Large intestine (tissue), 3 donors: ENCODE results near the gene AVL9. TPM values are rescaled to one million over a fixed set of nuclear protein-coding genes. Genes with fewer than 3 reads are reported as not detected.

Source experiments
- DNase-seq, 2 donors: peaks; one replicate each; pipeline versions ENCODE4 v3.0.0 to v3.0.0-alpha.2; 2013
- H3K27ac ChIP-seq: one replicate; pipeline ENCODE4 v1.5.1; 2013; ENCODE audit warnings: low read length
- H3K27me3 ChIP-seq: 2 replicates; pipeline ENCODE4 v1.6.1; 2013; ENCODE audit warnings: low read length; ENCODE audit not compliant: control insufficient read depth, insufficient read depth
- H3K36me3 ChIP-seq: 2 replicates; pipeline ENCODE4 v1.6.1; 2013; ENCODE audit warnings: low read length; ENCODE audit not compliant: control insufficient read depth, insufficient read depth
- H3K4me1 ChIP-seq: one replicate; pipeline ENCODE4 v1.6.1; 2013; ENCODE audit warnings: low read length; ENCODE audit not compliant: control insufficient read depth, insufficient read depth
- H3K4me3 ChIP-seq: one replicate; pipeline ENCODE4 v1.5.1; 2013; ENCODE audit warnings: low read length
- H3K9me3 ChIP-seq: one replicate; pipeline ENCODE4 v1.6.1; 2013; ENCODE audit warnings: mild to moderate bottlenecking, low read depth, low read length, moderate library complexity; ENCODE audit not compliant: control insufficient read depth
- WGBS: methylation state at CpG from one replicate; pipeline ENCODE4 v1.1.5; 2013; ENCODE audit warnings: low lambda C conversion rate; ENCODE audit not compliant: insufficient coverage; 5-methylcytosine and 5-hydroxymethylcytosine counted together
- polyA plus RNA-seq: library from polyadenylated mRNA; unstranded; fragments of 120-200 nt; gene quantifications from one replicate; pipeline ENCODE4 v1.2.1, GENCODE V29; 2013

AVL9 gene
- polyA plus RNA-seq, 1 donor: 39.9 TPM

DNA sequence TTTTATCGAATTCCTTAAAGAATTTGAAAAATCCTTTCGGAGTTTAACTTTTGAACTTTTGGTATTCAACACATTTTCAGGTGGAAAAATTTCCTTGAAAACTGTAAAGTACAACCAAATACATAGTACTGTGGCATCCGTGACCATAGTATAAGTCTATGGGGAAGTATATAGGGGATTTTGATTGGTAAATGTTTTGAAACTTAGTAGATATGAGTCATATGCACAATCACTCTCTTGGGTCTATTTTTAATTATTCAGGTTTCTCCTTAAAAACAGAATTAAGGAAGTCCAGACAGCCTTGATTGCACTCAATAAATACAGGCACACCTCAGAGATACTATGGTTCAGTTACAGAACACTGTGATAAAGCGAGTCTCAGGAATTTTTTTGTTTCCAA lies 64.2 kb downstream of the AVL9 start:
- Histone ChIP-seq H3K36me3 (peaks cover 50% of the 10 kb centered on the region), H3K9me3 (no peaks in the 10 kb centered on the region), H3K4me3 (no peak overlapping the region), H3K4me1 (no peaks in the 10 kb centered on the region), H3K27me3 (no peaks in the 10 kb centered on the region), H3K27ac (no peak overlapping the region)
- no peak for DNase-seq
- WGBS: 96% methylated on average over 3 of the region's 4 CpGs

GRCh38 chr7:32560075-32560474 lies 64.8 kb downstream of the AVL9 start:
- Histone ChIP-seq H3K36me3 (peaks cover 45% of the 10 kb centered on the region), H3K9me3 (no peaks in the 10 kb centered on the region), H3K4me3 (no peak overlapping the region), H3K4me1 (no peaks in the 10 kb centered on the region), H3K27me3 (no peaks in the 10 kb centered on the region), H3K27ac (no peak overlapping the region)
- WGBS: no CpG with 5 or more reads among the region's 2 CpGs
- no peak for DNase-seq

DNA sequence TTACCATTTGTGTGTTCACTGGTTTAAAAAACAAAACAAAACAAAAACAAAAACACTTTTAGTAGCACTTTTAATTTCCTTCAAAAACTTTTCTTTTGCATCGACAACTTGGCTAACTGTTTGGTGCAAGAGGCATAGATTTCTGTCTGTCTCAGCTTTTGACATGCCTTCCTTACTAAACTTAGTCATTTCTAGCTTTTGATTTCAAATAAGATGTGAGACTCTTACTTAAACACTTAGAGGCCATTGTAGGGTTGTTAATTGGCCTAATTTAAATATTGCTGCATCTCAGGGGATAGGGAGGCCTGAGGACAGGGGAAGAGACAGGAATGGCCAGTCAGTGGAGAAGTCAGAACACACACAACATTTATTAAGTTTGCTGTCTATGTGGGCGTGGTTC lies 66.3 kb downstream of the AVL9 start:
- Histone ChIP-seq H3K36me3 (peaks cover 39% of the 10 kb centered on the region), H3K4me1 (no peaks in the 10 kb centered on the region), H3K27ac (no peak overlapping the region), H3K4me3 (no peak overlapping the region), H3K27me3 (no peaks in the 10 kb centered on the region), H3K9me3 (no peaks in the 10 kb centered on the region)
- 100% methylated on average over 1 of the region's 2 CpGs for WGBS
- no peak for DNase-seq

DNA sequence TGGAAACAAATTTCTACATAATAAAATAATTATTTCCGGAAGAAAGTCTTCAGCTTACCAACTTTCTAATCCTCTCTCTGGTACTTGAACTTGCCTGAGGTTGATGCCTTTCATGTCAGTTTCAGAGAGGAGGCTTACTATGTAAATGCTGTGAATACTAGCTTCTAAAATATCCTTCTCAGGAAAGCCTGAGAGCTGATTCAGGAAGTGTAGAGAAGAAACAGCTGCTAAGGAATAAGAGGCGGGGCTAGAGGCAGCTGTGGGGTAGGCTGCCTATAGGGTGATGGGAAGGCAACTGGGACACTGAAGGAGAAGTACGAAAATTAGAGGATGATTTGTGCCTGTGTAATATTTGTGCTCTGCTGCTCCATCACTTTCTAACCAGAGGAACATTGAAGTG lies 69.3 kb downstream of the AVL9 start:
- H3K27ac ChIP-seq: no peak overlapping the region
- no peaks in the 10 kb centered on the region for H3K27me3 ChIP-seq
- no peaks in the 10 kb centered on the region for H3K4me1 ChIP-seq
- H3K36me3 ChIP-seq: peaks cover 32% of the 10 kb centered on the region
- no peak for DNase-seq
- 83% methylated on average over 1 of the region's 3 CpGs for WGBS
- H3K9me3 ChIP-seq: no peaks in the 10 kb centered on the region
- no peak overlapping the region for H3K4me3 ChIP-seq

DNA sequence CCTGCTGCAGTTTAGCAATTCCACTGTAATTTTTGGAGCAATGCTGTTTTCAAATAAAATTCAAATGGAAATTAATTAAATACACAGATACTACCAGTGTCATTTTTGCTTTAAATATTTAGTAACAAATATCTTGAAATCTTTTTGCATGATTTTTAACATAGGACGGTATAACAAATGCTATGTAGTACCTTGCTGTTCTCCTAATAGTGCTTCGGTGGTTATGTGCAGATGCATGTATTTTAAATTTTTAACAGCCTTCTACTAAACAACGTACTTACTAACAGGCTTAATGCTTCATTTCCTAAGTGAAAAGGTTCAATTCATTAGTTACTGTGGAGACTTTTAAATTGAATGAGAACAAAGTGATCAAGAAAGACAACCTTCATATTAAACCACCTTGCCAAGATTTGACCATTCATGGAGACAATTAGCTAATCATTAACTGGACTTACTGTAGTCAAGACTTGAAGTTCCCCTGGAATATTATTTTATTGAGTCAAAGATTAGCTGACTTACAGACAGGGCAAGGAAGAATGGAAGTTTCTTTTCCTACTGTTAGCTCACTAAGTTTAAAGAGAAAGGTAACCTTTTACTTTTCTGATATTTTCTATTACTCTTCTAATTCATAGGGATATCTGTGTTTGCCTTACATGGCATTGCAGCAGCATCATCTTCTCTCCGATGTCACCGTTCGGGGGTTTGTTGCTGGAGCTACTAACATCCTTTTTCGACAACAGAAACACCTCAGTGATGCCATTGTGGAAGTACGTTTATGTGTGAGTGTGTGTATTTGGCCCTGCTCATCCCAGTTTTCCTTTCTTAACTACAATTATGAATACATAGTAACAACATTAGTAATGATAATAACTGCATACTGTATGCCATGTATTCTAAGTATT lies 74.3 kb downstream of the AVL9 start:
- peak in 1 of 2 donors; percentile 45 for DNase-seq
- Histone ChIP-seq H3K27me3 (no peaks in the 10 kb centered on the region), H3K9me3 (no peaks in the 10 kb centered on the region), H3K36me3 (peaks cover 16% of the 10 kb centered on the region), H3K4me1 (peaks cover 7% of the 10 kb centered on the region), H3K4me3 (no peak overlapping the region), H3K27ac (peak overlapping the region; percentile 3)
- WGBS: 71% methylated on average over 4 of the region's 8 CpGs

- WGBS: 90% methylated on average over 2 of the region's 12 CpGs
- Histone ChIP-seq H3K36me3 (peaks cover 45% of the 10 kb centered on the region), H3K4me1 (peaks cover 7% of the 10 kb centered on the region), H3K27ac (no peak overlapping the region), H3K9me3 (no peaks in the 10 kb centered on the region), H3K27me3 (no peaks in the 10 kb centered on the region), H3K4me3 (no peak overlapping the region)
- no peak for DNase-seq
Observed at GRCh38 chr7:32573110-32573687, 77.9 kb downstream of the AVL9 start.

GRCh38 chr7:32574626-32575025 lies 79.3 kb downstream of the AVL9 start:
- Histone ChIP-seq H3K4me3 (no peak overlapping the region), H3K4me1 (peaks cover 7% of the 10 kb centered on the region), H3K36me3 (peaks cover 47% of the 10 kb centered on the region), H3K9me3 (no peaks in the 10 kb centered on the region), H3K27me3 (no peaks in the 10 kb centered on the region), H3K27ac (no peak overlapping the region)
- no CpG with 5 or more reads among the region's 1 CpG for WGBS
- no peak for DNase-seq

- WGBS: no CpG with 5 or more reads among the region's 2 CpGs
- Histone ChIP-seq H3K4me1 (no peaks in the 10 kb centered on the region), H3K9me3 (no peaks in the 10 kb centered on the region), H3K36me3 (peaks cover 61% of the 10 kb centered on the region), H3K27ac (no peak overlapping the region), H3K27me3 (no peaks in the 10 kb centered on the region), H3K4me3 (no peak overlapping the region)
- no peak for DNase-seq
Observed at GRCh38 chr7:32577421-32577820, 82.1 kb downstream of the AVL9 start.

GRCh38 chr7:32579776-32580175 lies 84.5 kb downstream of the AVL9 start:
- no CpG with 5 or more reads among the region's 2 CpGs for WGBS
- H3K9me3 ChIP-seq: no peaks in the 10 kb centered on the region
- no peaks in the 10 kb centered on the region for H3K27me3 ChIP-seq
- no peak overlapping the region for H3K27ac ChIP-seq
- H3K36me3 ChIP-seq: peaks cover 66% of the 10 kb centered on the region
- DNase-seq: no peak
- H3K4me1 ChIP-seq: no peaks in the 10 kb centered on the region
- no peak overlapping the region for H3K4me3 ChIP-seq

DNA sequence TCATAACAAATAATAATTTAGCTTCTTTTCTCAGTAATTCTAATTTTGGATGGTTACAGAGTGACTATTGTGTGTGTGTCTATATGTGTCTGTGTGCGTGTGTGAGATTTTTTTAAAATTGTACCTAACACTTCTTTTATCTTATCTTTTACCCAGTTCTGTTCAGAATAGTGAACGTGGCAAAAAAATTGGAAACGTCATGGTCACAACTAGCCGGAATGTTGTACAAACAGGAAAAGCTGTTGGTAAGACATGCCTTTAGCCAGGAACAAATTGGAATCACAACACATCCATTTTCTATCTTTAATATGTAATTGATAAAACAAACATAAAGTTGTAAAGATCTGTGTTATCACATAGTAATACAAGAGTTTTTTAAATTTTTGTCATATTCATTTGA lies 85.4 kb downstream of the AVL9 start:
- no peak for DNase-seq
- Histone ChIP-seq H3K4me1 (no peaks in the 10 kb centered on the region), H3K27me3 (no peaks in the 10 kb centered on the region), H3K27ac (no peak overlapping the region), H3K4me3 (no peak overlapping the region), H3K36me3 (peaks cover 66% of the 10 kb centered on the region), H3K9me3 (no peaks in the 10 kb centered on the region)
- 94% methylated on average over 3 of the region's 4 CpGs for WGBS
